SK-N-SH (cell line): ENCODE measurements around the gene ACAP1. TPM values are rescaled to one million over a fixed set of nuclear protein-coding genes. Genes with fewer than 3 reads are reported as not detected.

ENCODE experiments used
- CTCF ChIA-PET: fragments of 300-600, 350-600 bp; formaldehyde crosslinking; extraction: SDS; loops from one replicate; lab custom pipeline; 2021; lab: Yijun Ruan, JAX
- POLR2A ChIA-PET: fragments of 350-600 bp; sonication (Branson Sonifier 250); formaldehyde crosslinking; extraction: SDS; loops from one replicate; lab custom pipeline; 2020; ENCODE audit warnings: antibody characterized with exemption, inconsistent platforms; lab: Yijun Ruan, JAX
- DNase-seq: peaks from one replicate; pipeline ENCODE4 v3.0.0; 2012
- H2AFZ ChIP-seq: fragments of 200-600 bp; sonication (generic); 2 replicates; pipeline ENCODE4 v1.8.1; 2016; ENCODE audit warnings: antibody characterized with exemption, mild to moderate bottlenecking, low read depth
- H3F3A ChIP-seq: fragments of 200-600 bp; sonication (generic); replicated peaks from 2 replicates; pipeline ENCODE3; 2016; ENCODE audit warnings: antibody characterized with exemption, mild to moderate bottlenecking; ENCODE audit not compliant: insufficient read depth
- H3K27ac ChIP-seq, 2 experiments: fragments of 200-500 bp in 1 of 2; fragments of 200-600 bp in 1 of 2; sonication (Bioruptor generic) in 1 of 2; sonication (generic), shearing (Covaris generic) in 1 of 2; 2 replicates each; pipeline versions ENCODE4 v1.5.1 to v1.6.1; 2014 to 2016; ENCODE audit warnings: low read depth in 2 of 2, inconsistent platforms in 1 of 2, low read length in 1 of 2, mild to moderate bottlenecking in 1 of 2, mixed read lengths in 1 of 2
- H3K27me3 ChIP-seq: fragments of 200-600 bp; sonication (generic), shearing (Covaris generic); 2 replicates; pipeline ENCODE4 v1.6.1; 2016; ENCODE audit warnings: mixed run types; ENCODE audit not compliant: insufficient read depth
- H3K36me3 ChIP-seq, 2 experiments: fragments of 200-500 bp in 1 of 2; fragments of 200-600 bp in 1 of 2; sonication (Bioruptor generic) in 1 of 2; sonication (generic) in 1 of 2; replicated peaks in 1 of 2; 2 replicates each; pipeline versions ENCODE3 to v1.5.1; 2014 to 2016; ENCODE audit warnings: low read length in 1 of 2, mild to moderate bottlenecking in 1 of 2; ENCODE audit not compliant: insufficient read depth in 2 of 2, control insufficient read depth in 1 of 2
- H3K4me1 ChIP-seq, 2 experiments: fragments of 200-500 bp in 1 of 2; fragments of 200-600 bp in 1 of 2; sonication (Bioruptor generic) in 1 of 2; sonication (generic), shearing (Covaris generic) in 1 of 2; 2 replicates each; pipeline versions ENCODE4 v1.5.1 to v1.6.1; 2014 to 2016; ENCODE audit warnings: low read depth in 1 of 2, low read length in 1 of 2, mixed run types in 1 of 2; ENCODE audit not compliant: insufficient read depth in 2 of 2, control insufficient read depth in 1 of 2
- H3K4me2 ChIP-seq: fragments of 200-600 bp; sonication (generic), shearing (Covaris generic); 2 replicates; pipeline ENCODE4 v1.6.1; 2017; ENCODE audit warnings: mixed run types
- H3K4me3 ChIP-seq, 2 experiments: fragments of 200-500 bp in 1 of 2; fragments of 200-600 bp in 1 of 2; sonication (Bioruptor generic) in 1 of 2; sonication (generic), shearing (Covaris generic) in 1 of 2; 2 replicates each; pipeline versions ENCODE4 v1.5.1 to v1.8.1; 2014 to 2016; ENCODE audit warnings: low read depth in 2 of 2, inconsistent platforms in 1 of 2, low read length in 1 of 2, mild to moderate bottlenecking in 1 of 2, mixed read lengths in 1 of 2, moderate library complexity in 1 of 2
- H3K79me2 ChIP-seq: fragments of 200-600 bp; sonication (generic); 2 replicates; pipeline ENCODE4 v1.8.1; 2017; ENCODE audit warnings: mild to moderate bottlenecking; ENCODE audit not compliant: insufficient read depth
- H3K9ac ChIP-seq: fragments of 200-600 bp; sonication (generic); 2 replicates; pipeline ENCODE4 v1.6.1; 2017; ENCODE audit warnings: mixed run types
- H3K9me2 ChIP-seq: fragments of 200-600 bp; sonication (generic); 2 replicates; pipeline ENCODE4 v1.6.1; 2017; ENCODE audit warnings: mixed run types
- H3K9me3 ChIP-seq: fragments of 200-600 bp; sonication (generic); 2 replicates; pipeline ENCODE4 v1.6.1; 2017; ENCODE audit warnings: mixed run types, mild to moderate bottlenecking, moderate library complexity
- H4K20me1 ChIP-seq: fragments of 200-600 bp; sonication (generic); 2 replicates; pipeline ENCODE4 v1.6.1; 2017; ENCODE audit warnings: mild to moderate bottlenecking, mixed run types; ENCODE audit not compliant: insufficient read depth
- CHD2 ChIP-seq: fragments of 150-350 bp; IDR thresholded peaks from 2 replicates; pipeline ENCODE4 v1.6.1; 2018; ENCODE audit warnings: low read length; ENCODE audit not compliant: partially characterized antibody
- EZH2phosphoT487 ChIP-seq: fragments of 200-600 bp; sonication (generic); IDR thresholded peaks from 2 replicates; pipeline ENCODE4 v1.6.1; 2017; ENCODE audit warnings: low read depth, mixed run types, mild to moderate bottlenecking, antibody characterized with exemption, moderate library complexity, borderline replicate concordance
- MAX ChIP-seq: IDR thresholded peaks from 2 replicates; pipeline ENCODE4 v1.4.0; 2012; ENCODE audit warnings: low read depth
- PBX3 ChIP-seq: IDR thresholded peaks from 2 replicates; pipeline ENCODE4; 2012
- REST ChIP-seq: IDR thresholded peaks from 2 replicates; pipeline ENCODE4 v1.6.1; 2012; ENCODE audit warnings: mild to moderate bottlenecking, low read depth, low read length, moderate library complexity
- USF1 ChIP-seq: IDR thresholded peaks from 2 replicates; pipeline ENCODE4 v1.4.0; 2012; ENCODE audit warnings: low read depth, borderline replicate concordance
- USF2 ChIP-seq: fragments of 150-350 bp; IDR thresholded peaks from 2 replicates; pipeline ENCODE4 v1.6.1; 2017; ENCODE audit warnings: antibody characterized with exemption, low read length, low read depth, borderline replicate concordance
- ZBTB33 ChIP-seq: IDR thresholded peaks from 2 replicates; pipeline ENCODE4 v1.4.0; 2012; ENCODE audit warnings: low read depth, borderline replicate concordance
- WGBS: methylation state at CpG from one replicate; pipeline ENCODE4 v1.1.6; 2017; ENCODE audit warnings: low lambda C conversion rate; 5-methylcytosine and 5-hydroxymethylcytosine counted together
- polyA plus RNA-seq, 3 experiments: library from polyadenylated mRNA; depleted of rRNA; stranded (reverse); fragments of >200 nt; gene quantifications; 2 replicates each; pipeline ENCODE4 v1.2.3, GENCODE V29; 2012

Gene ACAP1
- polyA plus RNA-seq, 1 of the 3 experiments (the other 2 are of a cell fraction) = 0.71 TPM

- Histone ChIP-seq H3K9me2 (no peaks in the 10 kb centered on the region), H3K79me2 (peaks cover 17% of the 10 kb centered on the region; the same call in 1 of the 2 replicates), H3K36me3 (peaks cover 5 to 42% of the 10 kb centered on the region in 2 experiments), H2AFZ (no peak overlapping the region), H3K4me2 (no peak overlapping the region), H3K4me1 (peaks cover 3 to 13% of the 10 kb centered on the region in 2 experiments; a peak in 2 of 4 replicates), H3K27ac (no peak overlapping the region), H3K9me3 (no peaks in the 10 kb centered on the region), H3K9ac (no peak overlapping the region), H3F3A (no peaks in the 10 kb centered on the region), H4K20me1 (no peaks in the 10 kb centered on the region), H3K27me3 (no peaks in the 10 kb centered on the region), H3K4me3 (no peak overlapping the region)
- TF ChIP-seq USF2 (no peak), EZH2phosphoT487 (no peak), CHD2 (no peak), MAX (no peak), PBX3 (no peak), REST (no peak), ZBTB33 (no peak), USF1 (no peak)
- no peak for DNase-seq
- WGBS = 98% methylated on average over 7 of the region's 7 CpGs
- ChIA-PET POLR2A (no interaction called here), CTCF (interaction anchor here (0.6 to 8.4 kb wide), 5 partner anchors 18 to 234 kb away, joined by 3 to 55 read pairs (median 4); partner anchors contain the start of gene SLC2A4)
Measured at GRCh38 chr17:7327056-7327455, 9.3 kb upstream of the ACAP1 start.
